NCI-H526 treated with DMSO at 0.1 percent for 48 hours (cell line): ENCODE results near the gene ZNF793.

ENCODE experiments used
- DNase-seq: peaks from one replicate; lab custom pipeline; 2025; lab: John Stamatoyannopoulos, UW

Gene ZNF793

DNA sequence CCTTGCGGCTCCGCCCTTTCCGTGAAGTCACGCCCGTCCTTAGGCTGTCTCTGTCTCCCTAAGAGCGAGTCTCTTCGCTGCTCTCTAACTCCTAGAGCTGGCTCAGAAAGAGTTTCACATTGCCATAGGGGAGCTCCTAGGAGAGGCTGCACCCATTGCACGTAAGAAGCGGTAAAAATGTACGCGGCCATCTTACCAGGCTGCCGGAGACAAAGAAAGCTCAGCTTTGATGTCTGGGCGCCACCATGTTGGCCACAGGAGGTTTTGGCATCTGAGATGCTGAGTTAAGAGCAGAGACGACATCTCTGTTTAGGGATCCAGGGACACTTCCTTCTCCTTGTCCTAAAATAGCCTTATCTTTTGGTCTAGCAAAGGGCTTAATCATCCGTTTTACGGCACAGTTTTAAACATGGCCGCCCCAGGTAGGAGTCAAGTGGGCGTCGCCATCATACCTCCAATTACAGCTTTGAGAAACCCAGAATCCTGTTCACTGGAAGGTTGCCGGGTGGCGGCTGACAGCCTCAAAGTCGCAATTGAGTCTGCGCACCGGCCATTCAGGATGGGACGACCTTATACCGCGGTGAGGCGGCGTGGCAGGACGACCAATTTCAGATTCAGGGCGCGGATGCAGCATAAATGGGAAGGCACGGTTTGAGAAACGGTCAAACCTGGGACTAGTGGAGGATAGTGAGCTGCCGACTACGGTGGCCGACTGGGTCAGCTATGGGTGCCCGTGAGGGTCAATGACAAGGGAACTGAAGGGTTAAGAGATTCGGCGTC, at the start of gene ZNF793:
Gene ZNF793 (plus strand): TSS at position 553 of the 780 bp plus-strand sequence. CDS start 16,501 bp downstream, outside the sequence.
- peak; percentile 73 for DNase-seq

DNA sequence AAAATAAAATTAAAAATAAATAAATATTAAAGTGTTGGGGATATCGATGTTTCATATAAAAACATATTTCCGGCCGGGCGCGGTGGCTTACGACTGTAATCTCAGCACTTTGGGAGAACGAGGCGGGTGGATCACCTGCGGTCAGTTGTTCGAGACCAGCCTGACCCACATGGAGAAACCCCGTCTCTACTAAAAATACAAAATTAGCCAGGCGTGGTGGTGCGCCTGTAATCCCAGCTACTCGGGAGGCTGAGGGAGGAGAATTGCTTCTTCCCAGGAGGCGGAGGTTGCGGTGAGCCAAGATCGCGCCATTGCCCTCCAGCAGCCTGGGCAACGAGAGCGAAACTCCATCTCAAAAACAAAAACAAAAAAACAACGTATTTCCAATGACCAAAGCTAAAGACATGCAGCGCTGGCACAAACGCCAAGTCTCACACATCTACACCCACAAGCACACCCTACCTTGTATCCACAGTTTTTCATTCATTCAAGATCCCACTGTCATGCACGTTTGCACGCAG, 40.4 kb upstream of the ZNF793 start:
- DNase-seq, result no peak

DNA sequence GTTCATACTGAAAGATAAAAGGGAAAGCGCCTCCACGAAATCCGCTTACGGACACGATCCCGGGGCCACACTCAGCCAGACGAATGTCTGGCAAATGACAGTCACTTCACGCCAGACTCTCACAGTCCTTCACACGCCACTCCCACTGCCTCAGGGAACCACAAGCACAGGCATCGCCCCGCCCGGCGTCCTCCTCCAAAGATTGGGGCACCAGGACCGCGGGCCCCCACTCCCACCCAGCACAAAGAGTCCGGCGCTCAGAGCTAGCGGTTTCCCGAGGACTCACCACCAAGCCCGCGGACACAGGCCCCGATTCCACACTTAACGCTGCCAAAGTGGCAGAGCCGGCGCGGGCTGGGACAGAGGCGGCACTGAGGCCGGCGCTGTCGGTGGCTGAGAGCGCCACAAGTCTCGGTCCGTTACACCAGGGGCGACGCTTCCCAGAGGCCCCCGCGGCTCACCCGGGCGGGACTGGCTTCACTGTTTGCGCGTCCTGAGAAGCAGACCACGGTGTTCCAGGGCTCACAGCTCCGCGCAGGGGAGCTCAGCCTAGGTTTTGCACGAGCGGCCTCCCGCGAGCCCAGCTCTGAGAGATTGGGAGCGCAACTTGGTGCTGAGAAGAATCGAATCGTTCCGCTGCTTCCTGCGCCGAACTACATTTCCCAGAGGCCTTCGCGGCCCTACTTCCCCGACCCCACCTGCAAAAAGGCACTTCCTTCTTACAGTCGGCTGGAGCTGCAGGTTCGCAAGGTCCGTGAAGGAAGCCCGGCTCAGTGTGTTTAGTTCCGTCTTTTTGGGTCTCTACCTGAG, 39.7 kb upstream of the ZNF793 start, which contains the start of gene ZNF569:
Gene ZNF569 (minus strand): TSS at position 647 of the 810 bp plus-strand sequence. CDS start 22,523 bp downstream, outside the sequence.
- peak; percentile 92 for DNase-seq

DNA sequence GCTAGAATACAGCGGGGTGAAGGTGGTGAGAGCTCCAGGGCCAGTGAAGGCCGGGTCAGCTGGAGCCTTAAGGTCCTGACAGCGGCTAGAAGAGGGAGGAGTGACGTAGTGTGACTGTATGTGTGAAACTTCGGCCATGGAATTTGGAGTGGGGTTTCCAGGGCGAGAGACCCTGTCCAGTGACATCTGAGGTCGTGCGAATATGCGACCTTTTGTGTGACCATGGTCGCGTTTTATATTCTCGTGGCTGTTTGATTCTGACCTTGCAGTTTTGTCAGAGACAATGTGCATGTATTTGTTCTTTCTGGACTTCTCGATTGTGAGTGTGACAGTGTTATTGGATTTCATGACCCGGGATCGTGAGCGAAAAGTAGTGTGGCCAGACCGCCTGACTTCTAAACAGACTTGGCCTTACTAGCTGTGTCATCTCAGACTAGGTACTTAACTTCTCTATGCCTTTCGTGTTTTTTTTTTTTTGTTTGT, 39.1 kb upstream of the ZNF793 start:
- DNase-seq, result no peak

DNA sequence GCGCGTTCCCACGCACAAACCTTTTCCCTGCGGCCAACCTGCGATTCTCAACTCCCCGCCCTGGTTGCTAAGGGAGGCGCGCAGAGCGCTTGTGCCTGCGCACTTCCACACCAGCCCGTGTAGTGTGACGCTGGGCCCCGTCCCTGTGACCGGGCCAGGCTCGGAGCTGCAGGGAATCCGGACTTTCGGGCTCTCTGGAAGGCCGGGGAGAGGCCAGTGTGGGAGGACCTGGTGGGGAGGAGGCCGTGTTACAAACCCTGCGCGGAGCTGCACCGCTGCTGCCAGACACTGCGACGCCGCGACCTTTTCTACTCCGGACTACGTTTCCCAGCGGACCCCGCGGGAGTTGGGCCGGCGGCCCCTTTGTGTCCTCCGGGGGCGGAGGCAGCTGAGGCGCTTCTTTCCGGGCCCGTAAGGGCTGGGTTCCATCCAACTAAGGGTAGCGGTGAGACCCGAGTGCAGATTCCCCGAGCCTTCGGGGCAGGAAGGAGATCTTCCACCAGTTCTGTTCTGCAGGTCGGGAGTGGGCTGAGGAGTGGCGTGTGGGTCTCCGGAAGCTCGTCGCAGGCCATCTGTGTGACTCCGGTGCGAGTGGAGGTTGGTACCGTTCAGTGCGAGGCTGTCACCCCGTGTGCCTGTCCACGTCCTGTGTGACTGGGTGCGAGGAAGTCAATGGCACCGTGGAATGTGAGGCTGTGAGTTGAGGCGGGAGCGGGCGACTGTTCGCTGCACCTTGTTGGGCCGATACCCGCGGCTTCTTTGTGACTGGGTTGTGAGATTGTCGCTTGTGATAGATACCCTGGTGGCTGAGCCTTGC, 37.6 kb upstream of the ZNF793 start, which contains the start of gene ZNF570:
Gene ZNF570 (plus strand): TSS at position 396 of the 817 bp plus-strand sequence. CDS start 999 bp downstream, outside the sequence.
- peak; percentile 77 for DNase-seq

DNA sequence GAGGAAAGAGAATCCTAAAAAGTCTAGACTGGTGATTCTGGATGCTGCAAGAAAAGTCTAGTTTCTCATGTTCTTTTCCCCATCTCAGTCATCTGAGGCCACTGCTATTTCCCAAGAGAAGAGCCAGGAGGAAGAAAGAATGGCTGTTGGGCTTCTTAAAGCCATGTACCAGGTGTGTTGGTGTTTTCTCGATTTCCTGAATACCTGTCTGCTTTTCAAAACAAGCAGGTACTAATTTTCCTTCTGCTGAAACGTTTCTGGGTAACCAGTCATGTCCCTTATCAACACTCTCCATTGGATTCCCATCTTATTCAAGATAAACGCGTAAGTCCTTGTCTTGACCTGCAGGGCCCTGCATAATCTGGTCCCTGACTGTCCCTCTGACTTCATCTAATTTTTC, 36.5 kb upstream of the ZNF793 start:
- no peak for DNase-seq

DNA sequence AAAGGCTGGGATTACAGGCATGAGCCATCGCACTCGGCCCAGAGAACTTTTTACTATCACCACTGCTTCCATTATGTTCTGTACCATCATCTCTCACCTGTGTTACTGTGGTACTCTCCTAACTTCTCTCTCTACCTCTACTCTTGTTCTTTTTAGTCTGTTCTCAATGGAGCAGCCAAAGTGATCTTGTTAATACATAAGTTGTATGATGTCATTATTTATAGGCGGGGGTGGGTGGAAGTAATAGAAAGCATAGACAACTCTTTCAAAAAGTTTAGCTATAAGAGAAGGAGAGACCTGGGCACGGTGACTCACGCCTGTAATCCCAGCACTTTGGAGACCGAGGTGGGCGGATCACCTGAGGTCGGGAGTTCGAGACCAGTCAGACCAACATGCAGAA, 34.6 kb upstream of the ZNF793 start:
- DNase-seq, result no peak

DNA sequence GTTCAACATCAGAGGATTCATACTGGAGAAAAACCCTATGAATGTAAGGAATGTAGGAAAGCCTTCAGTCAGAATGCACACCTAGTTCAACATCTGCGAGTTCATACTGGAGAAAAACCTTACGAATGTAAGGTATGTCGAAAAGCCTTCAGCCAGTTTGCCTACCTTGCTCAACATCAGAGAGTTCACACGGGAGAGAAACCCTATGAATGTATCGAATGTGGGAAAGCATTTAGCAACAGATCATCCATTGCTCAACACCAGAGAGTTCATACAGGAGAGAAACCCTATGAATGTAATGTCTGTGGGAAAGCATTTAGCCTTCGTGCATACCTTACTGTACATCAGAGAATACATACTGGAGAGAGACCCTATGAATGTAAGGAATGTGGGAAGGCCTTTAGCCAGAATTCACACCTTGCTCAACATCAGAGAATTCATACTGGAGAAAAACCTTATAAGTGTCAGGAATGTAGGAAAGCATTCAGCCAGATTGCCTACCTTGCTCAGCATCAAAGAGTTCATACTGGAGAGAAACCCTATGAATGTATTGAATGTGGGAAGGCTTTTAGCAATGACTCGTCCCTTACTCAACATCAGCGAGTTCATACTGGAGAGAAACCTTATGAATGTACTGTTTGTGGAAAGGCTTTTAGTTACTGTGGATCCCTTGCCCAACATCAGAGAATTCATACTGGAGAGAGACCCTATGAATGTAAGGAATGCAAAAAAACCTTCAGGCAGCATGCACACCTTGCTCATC, 22.2 kb upstream of the ZNF793 start:
- no peak for DNase-seq

DNA sequence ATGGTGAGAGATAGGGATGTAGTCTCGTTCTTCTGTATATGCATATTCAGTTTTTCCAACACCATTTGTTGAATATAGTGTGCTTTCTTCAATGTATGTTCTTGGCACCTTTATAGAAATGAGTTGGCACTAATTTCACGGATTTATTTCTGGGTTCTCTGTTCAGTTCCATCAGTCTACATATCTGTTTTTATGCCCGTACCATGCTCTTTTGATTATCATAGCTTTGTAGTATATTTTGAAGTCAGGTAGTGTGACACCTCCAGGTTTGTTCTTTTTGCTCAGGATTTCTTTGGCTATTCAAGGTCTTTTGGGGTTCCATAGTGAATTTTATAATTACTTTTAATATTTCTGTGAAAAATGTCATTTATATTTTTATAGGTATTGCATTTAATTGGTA, 14.5 kb upstream of the ZNF793 start:
- DNase-seq, result no peak

DNA sequence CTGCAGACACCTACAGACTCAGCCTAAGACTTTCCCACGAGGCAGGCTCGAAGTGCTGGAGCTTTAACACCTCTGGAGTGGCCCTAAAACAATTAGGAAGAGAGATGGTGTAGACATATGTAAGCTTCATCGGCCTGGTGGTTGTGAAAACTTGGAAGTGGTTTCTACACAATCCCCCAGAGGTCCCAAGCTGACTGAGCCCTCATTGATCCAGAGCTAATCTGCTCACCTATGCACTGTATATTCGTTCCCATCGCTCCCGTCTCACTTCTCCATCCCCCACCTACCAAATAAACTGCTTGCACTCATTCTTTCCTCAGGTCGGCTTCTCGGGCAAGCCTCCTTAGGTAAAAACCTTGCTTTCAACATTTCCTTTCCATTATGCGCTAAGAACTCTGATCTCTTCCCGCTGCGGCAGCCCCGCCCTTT, 767 bp upstream of the ZNF793 start:
- DNase-seq, result peak; percentile 27

DNA sequence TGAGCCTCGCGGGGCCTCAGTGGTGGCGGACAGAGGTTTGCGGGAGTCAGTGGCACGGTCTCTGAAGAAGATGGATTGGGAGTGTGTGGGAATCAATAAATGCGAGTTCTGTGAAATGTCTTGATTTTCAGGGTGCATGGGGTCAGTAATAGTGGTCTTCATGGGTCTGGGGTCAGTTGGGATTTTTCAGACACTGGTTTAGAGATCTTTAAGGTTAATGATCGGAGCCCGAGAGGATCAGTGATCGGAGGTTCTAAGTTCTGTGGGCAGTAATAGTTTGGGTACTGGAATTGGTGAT, 377 bp downstream of the ZNF793 start:
- no peak for DNase-seq

DNA sequence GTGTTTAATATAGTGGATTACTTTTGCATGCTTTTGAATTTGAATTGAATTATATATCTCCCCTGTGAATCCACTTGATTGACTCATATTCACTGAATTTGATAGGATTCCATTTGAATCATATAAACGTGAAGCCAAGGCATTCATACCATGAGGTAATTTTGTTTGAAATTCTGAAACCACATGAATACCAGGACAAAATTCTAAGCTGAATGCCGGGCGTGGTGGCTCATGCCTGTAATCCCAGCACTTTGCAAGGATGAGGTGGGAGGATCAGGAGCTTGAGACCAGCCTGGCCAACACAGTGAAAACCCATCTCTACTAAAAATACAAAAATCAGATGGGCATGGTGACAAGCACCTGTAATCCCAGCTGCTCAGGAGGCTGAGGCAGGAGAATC, 4.4 kb downstream of the ZNF793 start:
- DNase-seq, result no peak

DNA sequence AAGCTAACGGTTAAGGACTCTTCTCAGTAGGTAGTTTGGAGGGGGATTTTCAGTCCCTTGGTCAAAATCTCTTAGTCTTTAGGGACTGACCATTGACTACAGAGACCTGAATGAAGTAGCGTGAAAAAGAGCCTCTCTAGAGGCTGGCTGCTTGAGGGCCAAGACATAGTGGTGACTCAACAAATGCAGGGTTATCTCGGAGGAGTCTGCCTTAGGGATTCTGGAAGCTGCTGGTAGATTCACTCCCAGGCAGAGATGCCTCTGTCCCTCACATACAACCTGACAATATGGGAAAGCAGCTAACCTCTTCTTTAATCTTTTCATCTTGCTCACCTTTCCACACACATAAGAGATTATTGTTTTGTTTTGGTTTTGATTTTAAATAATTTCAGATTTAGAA, 5.1 kb downstream of the ZNF793 start:
- DNase-seq, result no peak

DNA sequence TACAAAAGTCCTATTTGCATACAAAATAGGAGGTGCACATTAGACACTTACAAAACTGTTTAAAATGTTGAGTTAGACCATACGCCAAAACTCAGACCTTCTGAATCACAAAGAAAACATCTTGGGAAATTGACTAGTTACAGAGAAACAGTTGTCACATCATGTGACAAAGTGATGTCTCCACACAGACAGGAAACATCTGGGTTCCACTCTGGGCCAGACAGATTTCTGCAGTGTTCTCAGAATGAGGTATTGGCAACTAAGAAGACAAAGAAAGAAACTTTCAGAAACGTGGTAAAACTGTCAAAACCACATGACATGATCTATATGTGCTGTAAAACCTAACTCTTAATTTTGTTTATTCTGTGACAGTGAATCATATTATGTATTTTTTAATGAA, 6.7 kb downstream of the ZNF793 start:
- no peak for DNase-seq

DNA sequence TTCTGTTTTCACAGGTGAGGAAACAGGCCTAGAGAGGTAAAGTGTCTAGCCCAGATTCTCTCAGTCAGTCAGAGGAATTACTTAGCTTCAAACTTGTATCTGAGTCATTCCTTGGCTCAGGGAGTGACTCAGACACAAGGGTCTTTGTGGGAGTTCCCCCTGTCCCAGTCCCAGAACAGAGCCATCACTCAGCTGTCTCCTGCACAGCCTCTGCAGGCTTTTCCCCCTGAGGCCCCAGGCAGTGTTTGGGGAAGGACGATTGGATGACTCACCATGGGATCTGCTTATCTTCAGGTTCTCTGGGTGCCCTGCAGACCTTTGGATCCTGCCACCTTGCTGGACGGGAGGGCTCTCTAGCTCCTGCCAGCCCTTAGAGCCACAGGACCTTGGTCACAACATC, 13.2 kb downstream of the ZNF793 start:
- DNase-seq, result no peak

DNA sequence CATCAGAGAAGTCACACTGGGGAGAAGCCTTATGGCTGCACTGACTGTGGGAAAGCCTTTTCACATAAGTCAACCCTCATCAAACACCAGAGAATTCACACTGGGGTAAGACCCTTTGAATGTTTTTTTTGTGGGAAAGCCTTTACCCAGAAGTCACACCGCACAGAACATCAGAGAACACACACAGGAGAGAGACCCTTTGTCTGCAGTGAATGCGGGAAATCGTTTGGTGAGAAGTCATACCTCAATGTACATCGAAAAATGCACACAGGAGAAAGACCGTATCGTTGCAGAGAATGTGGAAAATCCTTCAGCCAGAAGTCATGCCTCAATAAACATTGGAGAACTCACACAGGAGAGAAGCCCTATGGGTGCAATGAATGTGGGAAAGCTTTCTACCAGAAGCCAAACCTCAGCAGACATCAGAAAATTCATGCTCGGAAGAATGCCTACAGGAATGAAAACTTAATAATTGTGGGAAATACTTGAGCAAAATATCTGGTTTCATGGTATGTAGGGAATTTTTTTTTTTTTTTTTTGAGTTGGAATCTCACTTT, 30.7 kb downstream of the ZNF793 start:
- no peak for DNase-seq

DNA sequence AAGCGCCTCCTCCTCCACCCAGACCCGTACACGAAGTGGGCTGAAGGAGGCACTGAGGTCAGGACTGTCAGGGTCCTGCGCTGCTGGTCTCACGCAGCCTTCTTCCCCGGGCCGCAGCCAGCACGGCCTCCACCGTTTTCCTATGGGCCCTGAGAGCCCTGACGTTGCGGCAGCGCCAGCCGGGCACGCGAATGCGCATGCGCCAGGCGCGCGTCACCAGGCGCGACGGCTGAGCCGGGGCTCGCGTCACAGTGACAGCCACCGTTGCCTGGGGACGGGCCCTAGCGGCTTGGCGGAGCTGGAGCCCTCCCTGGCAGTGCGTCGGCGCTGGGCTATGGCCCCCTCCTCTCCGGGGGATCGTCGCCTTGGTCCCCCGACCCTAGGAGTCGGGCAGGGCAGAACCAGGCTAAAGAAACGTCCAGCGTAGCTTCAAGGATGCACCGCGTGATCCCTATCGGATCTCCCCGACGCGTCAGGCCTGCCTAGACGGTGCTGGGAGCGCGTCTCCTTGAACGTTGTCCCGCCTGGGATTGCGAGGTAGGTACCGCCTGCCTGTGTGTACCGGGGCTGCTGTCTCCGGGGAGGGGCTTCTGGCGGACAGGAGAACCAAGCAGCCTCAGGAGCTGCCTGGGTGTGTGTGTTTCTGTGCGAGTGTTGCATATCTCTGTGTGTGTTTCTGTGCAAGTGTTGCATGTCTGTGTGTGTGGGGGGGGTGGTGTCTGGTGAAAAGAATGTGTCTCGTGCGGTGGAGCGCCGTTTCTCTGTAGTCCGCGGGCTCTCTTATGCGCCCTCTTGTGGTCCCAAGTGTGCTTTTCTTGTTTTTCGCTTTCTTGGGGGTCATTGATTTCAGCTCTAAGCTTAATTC, 44.6 kb downstream of the ZNF793 start:
- DNase-seq, result no peak

DNA sequence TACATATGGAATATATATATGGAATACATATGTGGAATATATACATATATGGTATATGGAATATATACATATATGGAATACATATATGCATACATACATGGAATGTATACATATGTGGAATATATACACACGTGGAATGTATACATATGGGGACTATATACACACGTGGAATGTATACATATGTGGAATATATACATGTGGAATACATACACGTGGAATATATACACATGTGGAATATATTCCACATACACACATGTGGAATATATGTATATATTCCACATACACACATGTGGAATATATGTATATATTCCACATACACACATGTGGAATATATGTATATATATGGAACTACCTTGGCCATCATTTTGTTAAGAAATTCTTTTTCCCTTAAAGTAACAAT, 56.8 kb downstream of the ZNF793 start:
- DNase-seq, result no peak

DNA sequence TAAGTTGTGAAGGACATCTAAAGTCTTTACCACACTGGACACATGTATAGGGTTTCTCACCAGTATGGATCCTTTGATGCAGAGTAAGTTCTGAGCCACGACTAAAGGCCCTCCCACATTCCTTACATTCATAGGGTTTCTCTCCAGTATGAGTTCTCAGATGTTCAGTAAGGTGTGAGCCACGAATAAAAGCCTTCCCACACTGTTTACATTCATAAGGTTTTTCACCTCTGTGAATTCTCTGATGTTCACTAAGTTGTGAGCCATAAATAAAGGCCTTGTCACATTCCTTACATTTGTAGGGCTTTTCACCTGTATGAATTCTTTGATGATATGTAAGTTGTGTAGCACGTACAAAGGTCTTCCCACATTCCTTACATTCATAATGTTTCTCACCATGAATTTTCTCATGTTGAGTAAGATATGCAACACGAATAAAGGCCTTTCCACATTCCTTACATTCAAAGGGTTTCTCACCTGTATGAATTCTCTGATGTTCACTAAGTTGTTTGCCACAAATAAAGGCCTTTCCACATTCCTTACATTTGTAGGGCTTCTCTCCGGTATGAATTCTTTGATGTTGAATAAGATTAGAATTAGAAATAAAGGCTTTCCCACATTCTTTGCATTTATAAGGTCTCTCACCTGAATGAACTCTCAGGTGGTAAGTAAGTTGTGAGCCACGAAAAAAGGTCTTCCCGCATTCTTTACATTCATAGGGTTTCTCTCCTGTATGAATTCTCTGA, 58.1 kb downstream of the ZNF793 start:
- DNase-seq, result no peak
